GM10248 (cell line): ENCODE results near the gene GPR52.

Experiments
- CTCF ChIA-PET: fragments of 300-600 bp; sonication (Branson Sonifier 250); formaldehyde crosslinking; extraction: SDS; loops from one replicate; lab custom pipeline; 2021; ENCODE audit warnings: antibody characterized with exemption; lab: Yijun Ruan, JAX
- POLR2A ChIA-PET: fragments of 350-650 bp; sonication (Branson Sonifier 250); formaldehyde crosslinking; extraction: SDS; loops from one replicate; lab custom pipeline; 2020; ENCODE audit warnings: antibody characterized with exemption; lab: Yijun Ruan, JAX
- DNase-seq: peaks from one replicate; pipeline ENCODE4 v3.0.0; 2012; ENCODE audit errors: extremely low spot score
- TF ChIP-seq, protein P1 (sequence below): IDR thresholded peaks from 2 replicates; pipeline ENCODE4 v1.5.1; 2012; ENCODE audit warnings: mild to moderate bottlenecking, low read depth; ENCODE audit errors: extremely low read depth, missing control alignments, control extremely low read depth

Gene GPR52

DNA sequence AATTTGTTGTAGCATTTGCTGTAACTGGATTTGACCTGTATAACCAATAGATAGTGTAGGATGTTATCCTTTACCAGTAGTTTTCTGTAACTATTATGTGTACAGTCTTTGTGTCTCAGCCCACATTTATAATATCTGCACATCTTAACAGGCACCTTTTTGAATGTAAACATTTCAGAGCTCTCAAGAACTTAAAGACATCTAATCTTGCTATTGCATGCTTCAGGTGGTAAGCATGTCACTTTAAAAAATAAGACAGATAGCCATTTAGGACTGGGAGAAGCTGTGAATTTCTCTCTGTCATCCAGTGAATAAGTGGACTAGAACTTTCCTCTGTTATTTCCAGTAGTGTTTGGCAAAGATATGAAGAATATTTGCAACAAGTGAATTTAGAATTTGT lies 22.6 kb upstream of the GPR52 start:
- TF ChIP-seq, protein P1, sequence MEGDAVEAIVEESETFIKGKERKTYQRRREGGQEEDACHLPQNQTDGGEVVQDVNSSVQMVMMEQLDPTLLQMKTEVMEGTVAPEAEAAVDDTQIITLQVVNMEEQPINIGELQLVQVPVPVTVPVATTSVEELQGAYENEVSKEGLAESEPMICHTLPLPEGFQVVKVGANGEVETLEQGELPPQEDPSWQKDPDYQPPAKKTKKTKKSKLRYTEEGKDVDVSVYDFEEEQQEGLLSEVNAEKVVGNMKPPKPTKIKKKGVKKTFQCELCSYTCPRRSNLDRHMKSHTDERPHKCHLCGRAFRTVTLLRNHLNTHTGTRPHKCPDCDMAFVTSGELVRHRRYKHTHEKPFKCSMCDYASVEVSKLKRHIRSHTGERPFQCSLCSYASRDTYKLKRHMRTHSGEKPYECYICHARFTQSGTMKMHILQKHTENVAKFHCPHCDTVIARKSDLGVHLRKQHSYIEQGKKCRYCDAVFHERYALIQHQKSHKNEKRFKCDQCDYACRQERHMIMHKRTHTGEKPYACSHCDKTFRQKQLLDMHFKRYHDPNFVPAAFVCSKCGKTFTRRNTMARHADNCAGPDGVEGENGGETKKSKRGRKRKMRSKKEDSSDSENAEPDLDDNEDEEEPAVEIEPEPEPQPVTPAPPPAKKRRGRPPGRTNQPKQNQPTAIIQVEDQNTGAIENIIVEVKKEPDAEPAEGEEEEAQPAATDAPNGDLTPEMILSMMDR = no peak
- ChIA-PET CTCF (no interaction called here), POLR2A (no interaction called here)
- DNase-seq = no peak

DNA sequence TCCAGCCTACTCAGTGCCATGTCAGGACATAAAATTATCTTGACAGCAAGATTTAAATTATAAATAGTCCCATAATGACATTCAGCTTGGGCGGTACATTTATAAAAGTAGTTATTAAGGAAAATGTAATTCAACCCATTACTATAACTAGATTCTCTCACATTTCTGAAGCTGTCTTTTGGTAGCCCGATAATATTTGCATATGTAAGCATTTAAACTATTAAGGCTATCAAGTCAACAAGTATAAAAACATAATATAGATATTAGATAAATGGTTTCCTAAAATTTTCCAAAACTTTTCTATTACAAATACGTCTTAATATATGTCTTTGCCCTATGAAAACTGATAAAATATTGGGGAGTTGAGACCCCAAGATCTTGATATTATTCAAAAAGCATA lies 21.6 kb upstream of the GPR52 start:
- POLR2A ChIA-PET = no interaction called here
- CTCF ChIA-PET = no interaction called here
- TF ChIP-seq, protein P1 = no peak
- DNase-seq = no peak

DNA sequence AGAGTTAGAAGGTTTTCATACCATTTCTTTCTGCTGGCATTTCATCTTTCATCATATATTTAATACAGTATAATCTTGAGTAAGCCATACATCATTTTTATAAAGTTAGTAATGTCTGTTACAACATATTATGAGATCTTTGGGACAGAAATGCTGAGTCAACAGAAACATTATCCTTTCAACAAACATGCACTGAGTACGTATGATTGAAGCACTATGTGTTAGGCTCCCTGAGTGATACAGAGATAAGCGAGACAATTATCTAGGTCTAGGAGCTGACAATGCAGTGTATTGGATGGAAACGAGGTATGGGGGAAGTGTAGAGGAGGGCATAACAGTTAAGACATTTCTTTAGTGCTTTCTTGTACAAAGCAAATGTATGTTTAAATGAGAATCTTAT lies 19.7 kb upstream of the GPR52 start:
- DNase-seq = no peak
- ChIA-PET CTCF (no interaction called here), POLR2A (no interaction called here)
- TF ChIP-seq, protein P1 = no peak

DNA sequence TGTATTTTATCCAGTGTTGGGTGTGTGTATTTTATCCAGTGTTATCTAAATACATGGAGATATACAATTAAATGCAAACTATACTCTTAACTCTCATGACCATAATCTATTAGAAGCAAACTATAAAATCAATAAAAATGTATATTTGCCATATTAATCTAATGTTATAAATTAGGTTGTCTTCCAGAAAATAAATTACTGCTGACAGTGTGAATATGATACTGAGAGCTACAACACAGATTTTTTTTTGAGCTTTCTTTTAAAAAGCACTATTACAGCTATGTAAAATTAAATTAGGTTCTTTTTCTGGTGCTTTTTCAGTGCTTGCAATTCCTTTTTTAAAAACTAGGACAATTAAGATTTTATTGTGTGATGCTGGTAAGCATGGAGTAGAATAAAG lies 19.0 kb upstream of the GPR52 start:
- ChIA-PET POLR2A (no interaction called here), CTCF (interaction anchor here (1.0 to 1.5 kb wide), 2 partner anchors 9 to 16 kb away, joined by 3 to 4 read pairs; no protein-coding TSS in a partner anchor)
- no peak for DNase-seq
- TF ChIP-seq, protein P1 = no peak

DNA sequence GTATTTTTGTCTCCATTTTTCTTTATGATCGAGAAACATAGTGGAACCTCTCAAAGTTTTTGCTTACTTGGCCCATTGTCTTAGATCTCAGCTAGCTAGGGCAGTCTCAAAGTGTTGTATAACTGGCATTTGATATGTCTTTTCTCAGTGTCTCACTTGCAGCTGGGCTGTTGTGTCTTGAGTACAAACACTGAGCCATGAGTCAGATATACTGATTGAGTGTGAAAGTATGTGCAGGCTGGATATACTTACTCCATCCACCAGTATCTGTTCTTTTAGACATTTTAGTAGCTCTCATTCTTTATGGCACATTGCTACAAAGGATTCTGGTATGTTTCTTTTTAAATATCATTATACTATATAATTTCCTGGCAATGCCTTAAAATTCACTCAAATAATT lies 14.3 kb upstream of the GPR52 start:
- TF ChIP-seq, protein P1 = no peak
- POLR2A ChIA-PET = no interaction called here
- no peak for DNase-seq
- CTCF ChIA-PET = interaction anchor here (0.9 kb wide), 1 partner anchor 18 kb away, joined by 3 read pairs; no protein-coding TSS in a partner anchor

DNA sequence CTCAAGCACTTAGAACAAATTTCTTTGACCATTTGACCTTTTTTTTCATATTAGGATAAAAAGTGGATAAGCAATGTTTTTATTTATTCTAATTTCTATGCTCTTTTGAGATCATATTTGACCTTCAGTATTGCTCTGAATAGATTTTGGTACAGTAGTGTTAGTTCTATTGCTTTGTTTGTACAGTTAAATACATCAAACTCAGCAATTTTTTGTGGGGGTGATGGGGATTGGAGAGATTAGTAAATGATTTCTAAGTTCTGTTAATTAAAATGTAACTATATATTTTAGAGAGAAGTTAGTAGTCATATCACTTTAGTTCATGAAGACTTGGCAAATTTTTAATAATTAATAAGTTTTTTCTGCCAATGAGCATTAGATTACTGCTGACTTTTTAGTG lies 2.4 kb upstream of the GPR52 start:
- ChIA-PET POLR2A (no interaction called here), CTCF (no interaction called here)
- TF ChIP-seq, protein P1 = no peak

DNA sequence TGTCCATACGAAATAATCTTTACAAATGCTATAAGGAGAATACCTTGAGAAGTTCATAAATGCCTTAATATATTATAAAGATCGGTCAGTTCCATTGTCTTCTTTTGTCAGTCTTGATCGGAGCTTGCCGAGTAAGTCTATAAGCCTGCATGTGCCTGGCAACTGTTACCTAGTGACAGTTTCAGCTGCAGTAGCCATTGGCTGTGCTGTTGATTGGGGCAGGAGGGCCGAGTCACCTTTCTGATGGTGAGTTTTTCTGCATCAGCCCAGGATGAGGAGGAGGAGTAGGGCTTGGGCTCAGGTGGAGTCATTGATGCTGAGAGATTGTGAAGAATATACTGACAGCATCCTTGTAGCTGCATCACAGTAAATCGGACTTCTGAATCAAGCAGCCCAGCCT lies 1.9 kb upstream of the GPR52 start:
- CTCF ChIA-PET = no interaction called here
- TF ChIP-seq, protein P1 = no peak
- POLR2A ChIA-PET = no interaction called here
- no peak for DNase-seq

More for the DNA sequence above, 2.4 kb upstream of the GPR52 start:
- no peak for DNase-seq
